ENCODE measurements around the gene ERC2. TPM values are rescaled to one million over a fixed set of nuclear protein-coding genes. Genes with fewer than 3 reads are reported as not detected.

The ERC2 gene
- total and polyA plus RNA-seq, 2 of the 8 experiments (the other 6 are each of a cell fraction or from before 2014, with no cell fraction given): 16.4 to 22.8 TPM

- no peak for TF ChIP-seq CHD7 (IDR thresholded peaks at IDR 0.05; ENCODE audit: insufficient replicate concordance, low read length)
- no peak for TF ChIP-seq CBX5 (IDR thresholded peaks at IDR 0.05; ENCODE audit: low read depth, low read length)
- no peak for TF ChIP-seq POLR2A (IDR thresholded peaks at IDR 0.05; ENCODE audit: control extremely low read depth in 1 of 2, low read depth in 2 of 2, low read length in 2 of 2)
- TF ChIP-seq HDAC6 (IDR thresholded peaks at IDR 0.05; ENCODE audit: low read depth, low read length): no peak
- no peak for TF ChIP-seq RAD21 (IDR thresholded peaks at IDR 0.05 in 1 of 2, conservative IDR thresholded peaks at IDR 0.05 in 1 of 2; ENCODE audit: low read depth in 2 of 2, low read length in 2 of 2)
- TF ChIP-seq CREB1 (IDR thresholded peaks at IDR 0.05): no peak
- TF ChIP-seq KDM5A (IDR thresholded peaks at IDR 0.05; ENCODE audit: low read length): no peak
- no peak for TF ChIP-seq ATF2 (IDR thresholded peaks at IDR 0.05; ENCODE audit: low read length)
- TF ChIP-seq, protein P1, sequence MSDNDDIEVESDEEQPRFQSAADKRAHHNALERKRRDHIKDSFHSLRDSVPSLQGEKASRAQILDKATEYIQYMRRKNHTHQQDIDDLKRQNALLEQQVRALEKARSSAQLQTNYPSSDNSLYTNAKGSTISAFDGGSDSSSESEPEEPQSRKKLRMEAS (IDR thresholded peaks at IDR 0.05): no peak
- TF ChIP-seq SIRT6 (IDR thresholded peaks at IDR 0.05; ENCODE audit: low read length): no peak
- TF ChIP-seq CHD2 (IDR thresholded peaks at IDR 0.05; ENCODE audit: low read length): no peak
Observed at GRCh38 chr3:55494976-55495375, 973.3 kb downstream of the ERC2 start (continued).

Measured in H1 (cell line).